KOPT-K1 (cell line): ENCODE data around the gene UMAD1.

Experiments
- H3K27ac ChIP-seq: fragments of 200-600 bp; sonication (generic); 2 replicates; pipeline ENCODE4 v1.5.1; 2016; ENCODE audit warnings: antibody characterized with exemption, mild to moderate bottlenecking, low read depth, low read length; ENCODE audit not compliant: poor library complexity, severe bottlenecking
- H3K36me3 ChIP-seq: fragments of 200-600 bp; sonication (generic); 2 replicates; pipeline ENCODE4 v1.5.1; 2017; ENCODE audit warnings: antibody characterized with exemption, mild to moderate bottlenecking, low read length, moderate library complexity; ENCODE audit not compliant: insufficient read depth
- H3K9me3 ChIP-seq: fragments of 200-600 bp; sonication (generic); 2 replicates; pipeline ENCODE4 v1.5.1; 2017; ENCODE audit warnings: antibody characterized with exemption, low read length, mild to moderate bottlenecking; ENCODE audit not compliant: insufficient read depth, poor library complexity, severe bottlenecking

Gene UMAD1

GRCh38 chr7:7851381-7851780, 210.8 kb downstream of the UMAD1 start:
- no peaks in the 10 kb centered on the region for H3K36me3 ChIP-seq
- H3K9me3 ChIP-seq = peaks cover 31% of the 10 kb centered on the region
- no peak overlapping the region for H3K27ac ChIP-seq

GRCh38 chr7:7851991-7852390, 211.4 kb downstream of the UMAD1 start:
- no peak overlapping the region for H3K27ac ChIP-seq
- H3K36me3 ChIP-seq = no peaks in the 10 kb centered on the region

GRCh38 chr7:7857143-7857583, 216.6 kb downstream of the UMAD1 start:
- no peak overlapping the region for H3K27ac ChIP-seq

More at GRCh38 chr7:7851991-7852390, 211.4 kb downstream of the UMAD1 start:
- peaks cover 37% of the 10 kb centered on the region for H3K9me3 ChIP-seq

GRCh38 chr7:7858559-7858958, 218.0 kb downstream of the UMAD1 start:
- Histone ChIP-seq H3K36me3 (no peaks in the 10 kb centered on the region), H3K27ac (no peak overlapping the region), H3K9me3 (peaks cover 35% of the 10 kb centered on the region)

More at GRCh38 chr7:7857143-7857583, 216.6 kb downstream of the UMAD1 start:
- H3K9me3 ChIP-seq = peaks cover 40% of the 10 kb centered on the region
- no peaks in the 10 kb centered on the region for H3K36me3 ChIP-seq

GRCh38 chr7:7859411-7859810, 218.9 kb downstream of the UMAD1 start:
- Histone ChIP-seq H3K9me3 (peaks cover 29% of the 10 kb centered on the region), H3K36me3 (no peaks in the 10 kb centered on the region), H3K27ac (no peak overlapping the region)

GRCh38 chr7:7861211-7861633, 220.7 kb downstream of the UMAD1 start:
- H3K9me3 ChIP-seq = peaks cover 11% of the 10 kb centered on the region
- H3K27ac ChIP-seq = no peak overlapping the region
- no peaks in the 10 kb centered on the region for H3K36me3 ChIP-seq

GRCh38 chr7:7862393-7862792, 221.8 kb downstream of the UMAD1 start:
- no peaks in the 10 kb centered on the region for H3K9me3 ChIP-seq
- no peak overlapping the region for H3K27ac ChIP-seq

GRCh38 chr7:7867846-7868571, 227.5 kb downstream of the UMAD1 start:
- Histone ChIP-seq H3K27ac (no peak overlapping the region), H3K9me3 (no peaks in the 10 kb centered on the region), H3K36me3 (no peaks in the 10 kb centered on the region)

More at GRCh38 chr7:7862393-7862792, 221.8 kb downstream of the UMAD1 start:
- H3K36me3 ChIP-seq = no peaks in the 10 kb centered on the region

- Histone ChIP-seq H3K36me3 (no peaks in the 10 kb centered on the region), H3K9me3 (no peaks in the 10 kb centered on the region), H3K27ac (no peak overlapping the region)
These were observed 228.0 kb downstream of the UMAD1 start for GRCh38 chr7:7868572-7868899.

- no peak overlapping the region for H3K27ac ChIP-seq
- H3K36me3 ChIP-seq = no peaks in the 10 kb centered on the region
- H3K9me3 ChIP-seq = no peaks in the 10 kb centered on the region
These were observed 228.5 kb downstream of the UMAD1 start for GRCh38 chr7:7869036-7869435.

- Histone ChIP-seq H3K27ac (no peak overlapping the region), H3K36me3 (no peaks in the 10 kb centered on the region), H3K9me3 (no peaks in the 10 kb centered on the region)
These were observed 229.1 kb downstream of the UMAD1 start for GRCh38 chr7:7869651-7870050.

- Histone ChIP-seq H3K27ac (no peak overlapping the region), H3K36me3 (no peaks in the 10 kb centered on the region), H3K9me3 (no peaks in the 10 kb centered on the region)
These were observed 230.0 kb downstream of the UMAD1 start for GRCh38 chr7:7870555-7870954.

GRCh38 chr7:7876419-7876818, 235.9 kb downstream of the UMAD1 start:
- Histone ChIP-seq H3K9me3 (no peaks in the 10 kb centered on the region), H3K36me3 (no peaks in the 10 kb centered on the region)

GRCh38 chr7:7881581-7881980, 241.0 kb downstream of the UMAD1 start:
- no peaks in the 10 kb centered on the region for H3K9me3 ChIP-seq
- no peaks in the 10 kb centered on the region for H3K36me3 ChIP-seq
- no peak overlapping the region for H3K27ac ChIP-seq

More at GRCh38 chr7:7876419-7876818, 235.9 kb downstream of the UMAD1 start:
- H3K27ac ChIP-seq = no peak overlapping the region

GRCh38 chr7:7882888-7883287, 242.3 kb downstream of the UMAD1 start:
- H3K9me3 ChIP-seq = no peaks in the 10 kb centered on the region
- H3K27ac ChIP-seq = no peak overlapping the region
- no peaks in the 10 kb centered on the region for H3K36me3 ChIP-seq

GRCh38 chr7:7883394-7883793, 242.8 kb downstream of the UMAD1 start:
- no peaks in the 10 kb centered on the region for H3K36me3 ChIP-seq
- H3K9me3 ChIP-seq = no peaks in the 10 kb centered on the region
- no peak overlapping the region for H3K27ac ChIP-seq
